Stimulated activated naive CD8-positive, alpha-beta T cell treated with anti-CD3 and anti-CD28 coated beads, Interleukin-15, Interleukin-2, amounts not matched to agents 100 ng/mL and 50 ng/mL, for 24 hours (primary cell): ENCODE results near the gene NDUFAF8.
A peak's percentile ranks its signal among the peaks of the same experiment; 100 is the strongest.

Source experiments
- H3K27ac Mint-ChIP-seq: one replicate; pipeline ENCODE4 v1.8.0; 2021; ENCODE audit warnings: mild to moderate bottlenecking, mixed read lengths
- H3K27me3 Mint-ChIP-seq: one replicate; pipeline ENCODE4 v1.8.0; 2021; ENCODE audit warnings: mixed read lengths
- H3K36me3 Mint-ChIP-seq: one replicate; pipeline ENCODE4 v1.8.0; 2021; ENCODE audit warnings: low read depth, mixed read lengths
- H3K4me1 Mint-ChIP-seq: one replicate; pipeline ENCODE4 v1.8.0; 2021; ENCODE audit warnings: low read depth, mixed read lengths
- H3K4me3 Mint-ChIP-seq: one replicate; pipeline ENCODE4 v1.8.0; 2021; ENCODE audit warnings: mild to moderate bottlenecking, mixed read lengths
- H3K9me3 Mint-ChIP-seq: one replicate; pipeline ENCODE4 v1.8.0; 2021; ENCODE audit warnings: mixed read lengths

Gene NDUFAF8

GRCh38 chr17:81238815-81239713 lies at the start of gene NDUFAF8, which contains the start of gene TEPSIN:
NDUFAF8 (plus strand) TSS chr17:81239318; CDS start chr17:81239364, 46 bp downstream.
TEPSIN (minus strand) TSS chr17:81239055; CDS start chr17:81239033, 22 bp downstream.
- Mint-ChIP-seq H3K9me3 (no peaks in the 10 kb centered on the region), H3K36me3 (peaks cover 21% of the 10 kb centered on the region), H3K27me3 (no peaks in the 10 kb centered on the region)

GRCh38 chr17:81189670-81190530 lies 49.2 kb upstream of the NDUFAF8 start:
- H3K27ac Mint-ChIP-seq, result no peak overlapping the region
- H3K9me3 Mint-ChIP-seq, result no peaks in the 10 kb centered on the region
- no peaks in the 10 kb centered on the region for H3K27me3 Mint-ChIP-seq
- no peaks in the 10 kb centered on the region for H3K4me1 Mint-ChIP-seq
- no peaks in the 10 kb centered on the region for H3K36me3 Mint-ChIP-seq
- no peak overlapping the region for H3K4me3 Mint-ChIP-seq

More at GRCh38 chr17:81238815-81239713, at the start of gene NDUFAF8, which contains the start of gene TEPSIN:
- Mint-ChIP-seq H3K4me1 (peaks cover 38% of the 10 kb centered on the region), H3K4me3 (peak within 1 kb of the TSS; percentile 93), H3K27ac (peak within 1 kb of the TSS; percentile 94)

- Mint-ChIP-seq H3K27me3 (no peaks in the 10 kb centered on the region), H3K9me3 (no peaks in the 10 kb centered on the region), H3K36me3 (no peaks in the 10 kb centered on the region), H3K4me3 (no peak overlapping the region), H3K27ac (no peak overlapping the region), H3K4me1 (no peaks in the 10 kb centered on the region)
Observed at GRCh38 chr17:81190591-81190990, 48.5 kb upstream of the NDUFAF8 start.

GRCh38 chr17:81191116-81191515 lies 48.0 kb upstream of the NDUFAF8 start:
- Mint-ChIP-seq H3K27me3 (no peaks in the 10 kb centered on the region), H3K9me3 (no peaks in the 10 kb centered on the region), H3K4me1 (no peaks in the 10 kb centered on the region), H3K4me3 (no peak overlapping the region), H3K36me3 (no peaks in the 10 kb centered on the region), H3K27ac (no peak overlapping the region)

- no peaks in the 10 kb centered on the region for H3K36me3 Mint-ChIP-seq
- H3K4me3 Mint-ChIP-seq, result no peak overlapping the region
- no peaks in the 10 kb centered on the region for H3K27me3 Mint-ChIP-seq
- no peak overlapping the region for H3K27ac Mint-ChIP-seq
- no peaks in the 10 kb centered on the region for H3K9me3 Mint-ChIP-seq
- no peaks in the 10 kb centered on the region for H3K4me1 Mint-ChIP-seq
Observed at GRCh38 chr17:81191646-81192045, 47.5 kb upstream of the NDUFAF8 start.

GRCh38 chr17:81192386-81193050 lies 46.6 kb upstream of the NDUFAF8 start:
- H3K4me3 Mint-ChIP-seq, result no peak overlapping the region
- H3K27me3 Mint-ChIP-seq, result no peaks in the 10 kb centered on the region
- no peaks in the 10 kb centered on the region for H3K36me3 Mint-ChIP-seq
- no peaks in the 10 kb centered on the region for H3K4me1 Mint-ChIP-seq
- H3K9me3 Mint-ChIP-seq, result no peaks in the 10 kb centered on the region
- H3K27ac Mint-ChIP-seq, result no peak overlapping the region

GRCh38 chr17:81193051-81193410 lies 46.1 kb upstream of the NDUFAF8 start:
- Mint-ChIP-seq H3K4me3 (no peak overlapping the region), H3K4me1 (no peaks in the 10 kb centered on the region), H3K36me3 (no peaks in the 10 kb centered on the region), H3K9me3 (no peaks in the 10 kb centered on the region), H3K27me3 (no peaks in the 10 kb centered on the region), H3K27ac (no peak overlapping the region)

GRCh38 chr17:81193470-81194224 lies 45.5 kb upstream of the NDUFAF8 start:
- H3K36me3 Mint-ChIP-seq, result no peaks in the 10 kb centered on the region
- H3K4me1 Mint-ChIP-seq, result no peaks in the 10 kb centered on the region
- H3K27ac Mint-ChIP-seq, result no peak overlapping the region
- no peak overlapping the region for H3K4me3 Mint-ChIP-seq
- H3K27me3 Mint-ChIP-seq, result no peaks in the 10 kb centered on the region
- H3K9me3 Mint-ChIP-seq, result no peaks in the 10 kb centered on the region

- Mint-ChIP-seq H3K4me3 (no peak overlapping the region), H3K4me1 (no peaks in the 10 kb centered on the region), H3K27me3 (no peaks in the 10 kb centered on the region), H3K9me3 (no peaks in the 10 kb centered on the region), H3K27ac (no peak overlapping the region), H3K36me3 (no peaks in the 10 kb centered on the region)
Observed at GRCh38 chr17:81194225-81194760, 44.8 kb upstream of the NDUFAF8 start.

GRCh38 chr17:81194941-81195901 lies 43.9 kb upstream of the NDUFAF8 start:
- Mint-ChIP-seq H3K27me3 (no peaks in the 10 kb centered on the region), H3K36me3 (no peaks in the 10 kb centered on the region), H3K4me1 (no peaks in the 10 kb centered on the region), H3K4me3 (no peak overlapping the region), H3K27ac (no peak overlapping the region), H3K9me3 (no peaks in the 10 kb centered on the region)

GRCh38 chr17:81195941-81196495 lies 43.1 kb upstream of the NDUFAF8 start:
- Mint-ChIP-seq H3K27ac (no peak overlapping the region), H3K9me3 (no peaks in the 10 kb centered on the region), H3K4me3 (no peak overlapping the region), H3K36me3 (no peaks in the 10 kb centered on the region), H3K27me3 (no peaks in the 10 kb centered on the region), H3K4me1 (no peaks in the 10 kb centered on the region)

- Mint-ChIP-seq H3K36me3 (no peaks in the 10 kb centered on the region), H3K9me3 (no peaks in the 10 kb centered on the region), H3K4me3 (no peak overlapping the region), H3K4me1 (no peaks in the 10 kb centered on the region), H3K27me3 (no peaks in the 10 kb centered on the region), H3K27ac (no peak overlapping the region)
Observed at GRCh38 chr17:81196505-81197408, 42.4 kb upstream of the NDUFAF8 start.
